GM12874 (cell line): ENCODE data around the gene STX16.

Source experiments
- TF ChIP-seq, protein P1 (sequence below): IDR thresholded peaks from 2 replicates; pipeline ENCODE4 v1.5.1; 2011; ENCODE audit warnings: low read depth, mild to moderate bottlenecking, control low read depth, low read length, moderate library complexity; ENCODE audit not compliant: insufficient read depth

STX16 gene

DNA sequence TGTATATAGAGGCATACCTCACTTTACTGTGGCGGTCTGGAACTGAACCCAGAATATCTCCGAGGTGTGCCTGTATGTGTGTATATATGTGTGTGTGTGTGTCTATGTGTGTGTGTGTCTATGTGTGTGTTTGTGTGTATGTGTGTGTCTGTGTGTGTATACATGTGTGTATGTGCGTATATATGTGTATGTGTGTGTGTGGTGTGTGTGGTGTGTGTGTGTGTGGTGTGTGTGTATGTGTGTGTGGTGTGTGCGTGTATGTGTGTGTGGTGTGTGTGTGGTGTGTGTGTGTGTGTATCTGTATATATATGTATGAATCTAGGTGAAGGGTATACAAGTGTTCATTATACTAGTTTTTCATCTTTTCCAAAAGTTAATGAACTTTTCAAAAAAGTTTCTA, 37.3 kb downstream of the STX16 start:
- TF ChIP-seq, protein P1, sequence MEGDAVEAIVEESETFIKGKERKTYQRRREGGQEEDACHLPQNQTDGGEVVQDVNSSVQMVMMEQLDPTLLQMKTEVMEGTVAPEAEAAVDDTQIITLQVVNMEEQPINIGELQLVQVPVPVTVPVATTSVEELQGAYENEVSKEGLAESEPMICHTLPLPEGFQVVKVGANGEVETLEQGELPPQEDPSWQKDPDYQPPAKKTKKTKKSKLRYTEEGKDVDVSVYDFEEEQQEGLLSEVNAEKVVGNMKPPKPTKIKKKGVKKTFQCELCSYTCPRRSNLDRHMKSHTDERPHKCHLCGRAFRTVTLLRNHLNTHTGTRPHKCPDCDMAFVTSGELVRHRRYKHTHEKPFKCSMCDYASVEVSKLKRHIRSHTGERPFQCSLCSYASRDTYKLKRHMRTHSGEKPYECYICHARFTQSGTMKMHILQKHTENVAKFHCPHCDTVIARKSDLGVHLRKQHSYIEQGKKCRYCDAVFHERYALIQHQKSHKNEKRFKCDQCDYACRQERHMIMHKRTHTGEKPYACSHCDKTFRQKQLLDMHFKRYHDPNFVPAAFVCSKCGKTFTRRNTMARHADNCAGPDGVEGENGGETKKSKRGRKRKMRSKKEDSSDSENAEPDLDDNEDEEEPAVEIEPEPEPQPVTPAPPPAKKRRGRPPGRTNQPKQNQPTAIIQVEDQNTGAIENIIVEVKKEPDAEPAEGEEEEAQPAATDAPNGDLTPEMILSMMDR: no peak

DNA sequence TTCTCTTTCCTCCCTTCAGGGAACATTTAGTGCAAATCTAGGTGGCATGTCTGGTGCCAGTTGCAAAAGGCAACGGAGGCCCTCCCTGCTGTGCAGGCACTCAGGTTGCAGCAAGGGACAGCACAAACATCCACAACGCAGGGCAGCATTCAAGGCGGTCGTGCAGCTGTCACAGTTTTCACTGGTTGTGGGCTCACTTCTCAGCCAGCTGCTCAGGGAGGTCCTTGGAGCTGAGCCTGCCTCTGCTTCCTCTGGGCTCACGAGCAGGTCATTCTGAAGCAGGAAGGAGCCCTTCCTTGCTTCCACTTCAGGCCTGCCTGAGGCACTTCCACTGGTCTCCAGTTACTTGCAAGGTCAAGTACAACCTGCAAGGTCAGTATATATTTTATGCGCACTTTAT, 37.8 kb downstream of the STX16 start:
- TF ChIP-seq, protein P1: no peak

DNA sequence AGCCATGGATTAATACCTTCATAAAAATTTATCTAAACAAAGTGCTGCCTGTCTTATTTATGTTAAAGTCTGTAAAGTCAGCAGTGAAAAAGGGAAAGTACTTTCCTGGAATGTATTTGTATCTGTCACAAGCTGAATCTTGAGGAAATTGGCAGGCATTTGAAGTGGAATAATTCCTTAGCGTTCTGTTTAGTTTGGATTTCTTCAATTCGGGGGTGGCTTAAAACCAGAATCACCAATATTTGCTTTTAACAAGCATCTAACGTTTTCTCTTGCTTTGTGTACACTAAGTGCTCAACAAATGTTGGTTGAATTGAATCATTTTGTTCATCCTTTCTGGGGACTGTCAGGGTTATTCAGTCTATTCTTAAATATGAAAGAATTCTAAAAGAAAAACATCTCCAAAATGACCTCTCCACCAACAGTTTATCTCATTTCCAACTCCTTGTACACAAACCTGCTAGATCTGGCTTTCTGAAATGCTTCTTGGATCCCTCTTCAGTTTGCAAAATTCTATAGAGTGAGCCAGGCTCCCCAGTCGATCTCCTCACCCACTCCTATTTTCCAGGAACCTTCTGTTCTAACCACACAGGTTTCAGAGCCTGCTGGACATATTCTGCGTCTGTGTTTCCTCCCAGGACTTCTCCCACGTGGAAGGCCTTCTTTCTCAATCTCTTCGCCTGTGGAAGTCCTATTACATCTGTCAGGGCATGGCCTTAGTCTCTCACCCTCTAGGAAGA, 39.5 kb downstream of the STX16 start:
- TF ChIP-seq, protein P1: no peak

DNA sequence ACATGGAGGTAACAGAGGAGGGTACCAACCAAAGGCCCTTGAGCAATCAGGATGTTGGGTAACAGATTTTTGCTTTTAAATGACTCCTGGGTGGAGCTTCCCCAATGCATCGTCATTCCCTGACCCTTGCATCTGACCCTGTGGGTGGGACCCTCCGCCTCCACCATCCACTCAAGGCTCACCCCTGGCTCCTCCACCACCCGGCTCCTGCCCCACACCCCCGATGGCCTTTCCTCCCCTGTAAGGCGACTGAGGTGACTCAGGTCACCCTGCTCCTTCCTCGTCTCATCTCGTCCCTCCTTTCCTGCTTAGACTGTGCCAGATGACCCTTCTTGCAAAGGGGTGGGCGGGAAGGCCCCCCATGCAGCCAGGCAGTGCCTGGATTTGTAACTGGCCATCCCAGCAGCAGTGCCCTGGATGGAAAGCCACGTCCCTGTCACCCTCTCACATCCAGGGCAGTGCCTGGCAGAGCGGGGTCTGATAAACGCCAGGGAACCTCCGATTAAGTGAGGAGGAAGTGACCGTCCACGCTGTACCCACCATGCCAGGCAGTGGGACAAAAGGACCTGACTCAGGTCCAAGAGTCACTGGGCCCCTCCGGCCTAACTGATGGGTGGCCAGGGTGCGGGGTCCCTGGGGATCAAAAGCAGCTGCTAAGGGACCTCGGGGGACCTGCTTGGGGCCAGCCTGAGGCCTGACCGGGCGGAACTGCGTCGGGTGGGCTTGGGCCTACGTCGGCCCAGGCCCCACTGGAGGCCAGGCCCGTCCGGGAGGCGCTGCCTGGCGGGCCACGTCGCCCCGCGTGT, 40.9 kb downstream of the STX16 start:
- TF ChIP-seq, protein P1: no peak

DNA sequence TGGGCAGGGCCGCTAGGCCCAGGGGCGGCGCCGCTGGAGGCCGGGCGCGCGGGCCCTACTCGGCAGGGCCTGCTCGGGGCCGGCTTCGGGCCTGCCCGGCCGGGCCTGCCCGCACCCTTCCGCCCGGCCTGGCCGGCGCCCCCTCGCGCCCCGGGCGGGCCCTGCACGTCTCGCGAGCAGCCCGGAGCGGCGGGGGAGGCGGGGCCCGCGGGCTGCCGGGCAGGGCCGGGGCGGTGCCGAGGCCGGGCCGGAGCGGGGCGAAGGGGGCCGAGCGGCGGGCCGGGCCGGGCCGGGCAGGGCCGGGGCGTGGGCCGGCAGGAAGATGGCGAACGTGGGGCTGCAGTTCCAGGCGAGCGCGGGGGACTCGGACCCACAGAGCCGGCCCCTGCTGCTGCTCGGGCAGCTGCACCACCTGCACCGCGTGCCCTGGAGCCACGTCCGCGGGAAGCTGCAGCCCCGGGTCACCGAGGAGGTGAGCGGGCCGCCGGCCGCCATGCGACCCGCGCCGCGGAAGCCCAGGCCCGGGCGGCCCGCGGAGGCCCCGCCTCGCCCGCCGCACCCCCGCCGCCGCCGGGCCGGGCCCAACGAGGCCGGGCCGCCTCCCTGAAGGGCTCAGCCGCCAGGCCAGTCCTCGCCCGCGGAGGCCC, 41.6 kb downstream of the STX16 start, which contains the start of gene NPEPL1:
NPEPL1 (plus strand) TSS at position 222 of the 647 bp plus-strand sequence; CDS start at position 323, 101 bp downstream.
- TF ChIP-seq, protein P1: peak; percentile 41

DNA sequence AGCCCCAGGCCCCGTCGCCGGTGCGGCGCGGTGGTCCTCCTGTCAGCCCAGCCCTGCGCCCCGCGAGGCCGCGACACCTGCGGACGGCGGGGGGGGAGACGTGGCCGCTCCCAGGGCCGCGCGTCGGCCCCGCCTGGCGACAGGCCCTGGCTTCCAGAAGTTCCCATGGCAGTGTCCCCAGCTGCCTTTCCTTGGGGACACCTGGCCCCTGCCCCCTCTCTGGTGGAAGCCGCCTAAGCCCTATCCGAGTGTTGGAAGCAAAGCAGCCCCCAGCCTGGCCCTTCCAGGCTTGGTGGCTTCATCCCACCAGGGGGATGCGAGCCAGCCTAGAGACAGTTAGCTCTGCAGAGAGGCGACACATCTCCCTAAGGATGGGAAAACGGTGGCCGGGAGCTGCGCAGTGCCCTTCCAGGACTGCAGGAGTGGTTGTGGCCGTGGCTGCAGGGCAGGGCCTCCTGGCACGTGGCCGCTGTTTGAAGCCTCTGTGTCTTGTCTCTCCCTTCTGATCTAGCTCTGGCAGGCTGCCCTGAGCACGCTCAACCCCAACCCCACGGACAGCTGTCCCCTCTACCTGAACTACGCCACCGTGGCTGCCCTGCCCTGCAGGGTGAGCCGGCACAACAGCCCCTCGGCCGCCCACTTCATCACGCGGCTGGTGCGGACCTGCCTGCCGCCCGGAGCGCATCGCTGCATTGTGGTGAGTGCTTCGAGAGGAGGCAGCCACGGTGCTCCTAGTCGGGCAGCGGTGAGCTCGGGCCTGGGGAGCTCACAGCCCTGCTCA, 42.3 kb downstream of the STX16 start:
- TF ChIP-seq, protein P1: no peak
